ENCODE measurements around the gene HMOX2. TPM values are rescaled to one million over a fixed set of nuclear protein-coding genes. Genes with fewer than 3 reads are reported as not detected.

Gene HMOX2
- total RNA-seq, 1 experiment from 2014 or later, result 36.7 TPM

DNA sequence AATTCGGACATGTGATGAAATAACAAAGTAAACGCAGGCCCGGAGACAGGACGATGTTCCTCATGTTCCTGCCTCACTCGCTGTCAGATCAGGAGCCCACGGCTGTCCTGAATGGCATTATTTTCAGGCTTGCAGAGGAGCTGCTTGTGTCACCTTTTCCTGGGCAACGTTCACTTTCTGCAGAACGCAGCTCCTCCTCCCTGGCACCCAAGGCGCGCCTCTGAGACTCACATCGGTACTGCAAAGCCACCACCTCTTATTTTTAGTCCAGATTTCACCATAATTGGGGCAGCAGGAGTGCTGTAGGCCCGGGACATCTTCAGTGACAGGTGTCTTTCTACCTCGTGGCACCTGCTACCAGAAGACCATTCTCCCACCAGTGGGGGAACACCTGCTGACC is 71.9 kb downstream of the HMOX2 start:
- no peak for DNase-seq
- Histone ChIP-seq H3K27me3 (replicated peaks; ENCODE audit: control insufficient read depth, insufficient read depth, low read length) (no peaks in the 10 kb centered on the region), H3K36me3 (ENCODE audit: control insufficient read depth, insufficient read depth, low read length) (no peaks in the 10 kb centered on the region), H3K9me3 (no peaks in the 10 kb centered on the region), H3K4me1 (no peaks in the 10 kb centered on the region), H3K4me3 (ENCODE audit: low read depth, low read length) (no peak overlapping the region)
- POLR2A ChIA-PET, result interaction anchor here (1.0 kb wide), 1 partner anchor 9 kb away, joined by 6 read pairs; the partner anchor contains the start of gene CDIP1
- H3K27me3 Mint-ChIP-seq (ENCODE audit: insufficient read depth, unreplicated experiment), result peaks cover 2% of the 10 kb centered on the region
- intact Hi-C loops (cut with micrococcal nuclease; ENCODE audit: unreplicated experiment), result loop anchor here (1.0 to 2.0 kb wide), 3 partner anchors 30 to 41 kb away; no protein-coding TSS in a partner anchor
- no peak overlapping the region for H3K27ac Mint-ChIP-seq (ENCODE audit: unreplicated experiment)
- BruUV-seq (replicated peaks), result no TSS peak
- no peaks in the 10 kb centered on the region for H3K9me3 Mint-ChIP-seq (ENCODE audit: unreplicated experiment)
- CTCF ChIA-PET, result interaction anchor here (0.5 to 2.2 kb wide), 17 partner anchors 9 to 145 kb away, joined by 3 to 11 read pairs (median 4); partner anchors contain the start of genes CDIP1 and MGRN1
- no peak overlapping the region for H3K4me3 Mint-ChIP-seq (ENCODE audit: unreplicated experiment)
- TF ChIP-seq, protein P1, sequence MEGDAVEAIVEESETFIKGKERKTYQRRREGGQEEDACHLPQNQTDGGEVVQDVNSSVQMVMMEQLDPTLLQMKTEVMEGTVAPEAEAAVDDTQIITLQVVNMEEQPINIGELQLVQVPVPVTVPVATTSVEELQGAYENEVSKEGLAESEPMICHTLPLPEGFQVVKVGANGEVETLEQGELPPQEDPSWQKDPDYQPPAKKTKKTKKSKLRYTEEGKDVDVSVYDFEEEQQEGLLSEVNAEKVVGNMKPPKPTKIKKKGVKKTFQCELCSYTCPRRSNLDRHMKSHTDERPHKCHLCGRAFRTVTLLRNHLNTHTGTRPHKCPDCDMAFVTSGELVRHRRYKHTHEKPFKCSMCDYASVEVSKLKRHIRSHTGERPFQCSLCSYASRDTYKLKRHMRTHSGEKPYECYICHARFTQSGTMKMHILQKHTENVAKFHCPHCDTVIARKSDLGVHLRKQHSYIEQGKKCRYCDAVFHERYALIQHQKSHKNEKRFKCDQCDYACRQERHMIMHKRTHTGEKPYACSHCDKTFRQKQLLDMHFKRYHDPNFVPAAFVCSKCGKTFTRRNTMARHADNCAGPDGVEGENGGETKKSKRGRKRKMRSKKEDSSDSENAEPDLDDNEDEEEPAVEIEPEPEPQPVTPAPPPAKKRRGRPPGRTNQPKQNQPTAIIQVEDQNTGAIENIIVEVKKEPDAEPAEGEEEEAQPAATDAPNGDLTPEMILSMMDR (IDR thresholded peaks at IDR 0.05; ENCODE audit: insufficient read depth in 1 of 2, low read depth in 1 of 2, low read length in 1 of 2, severe bottlenecking in 1 of 2, unreplicated experiment in 1 of 2), result no peak
- H3K4me1 Mint-ChIP-seq (ENCODE audit: low read depth, unreplicated experiment), result no peaks in the 10 kb centered on the region
- no peaks in the 10 kb centered on the region for H3K36me3 Mint-ChIP-seq (ENCODE audit: insufficient read depth, unreplicated experiment)

GRCh38 chr16:4550591-4550990 is 74.4 kb downstream of the HMOX2 start:
- Histone ChIP-seq H3K27me3 (replicated peaks; ENCODE audit: control insufficient read depth, insufficient read depth, low read length) (no peaks in the 10 kb centered on the region), H3K4me3 (ENCODE audit: low read depth, low read length) (no peak overlapping the region), H3K36me3 (ENCODE audit: control insufficient read depth, insufficient read depth, low read length) (no peaks in the 10 kb centered on the region), H3K9me3 (no peaks in the 10 kb centered on the region), H3K4me1 (no peaks in the 10 kb centered on the region)
- POLR2A ChIA-PET, result no interaction called here
- TF ChIP-seq, protein P1 (IDR thresholded peaks at IDR 0.05; ENCODE audit: insufficient read depth in 1 of 2, low read depth in 1 of 2, low read length in 1 of 2, severe bottlenecking in 1 of 2, unreplicated experiment in 1 of 2), result no peak
- Mint-ChIP-seq H3K4me1 (ENCODE audit: low read depth, unreplicated experiment) (no peaks in the 10 kb centered on the region), H3K4me3 (ENCODE audit: unreplicated experiment) (no peak overlapping the region), H3K27me3 (ENCODE audit: insufficient read depth, unreplicated experiment) (peaks cover 2% of the 10 kb centered on the region), H3K27ac (ENCODE audit: unreplicated experiment) (no peak overlapping the region), H3K9me3 (ENCODE audit: unreplicated experiment) (no peaks in the 10 kb centered on the region), H3K36me3 (ENCODE audit: insufficient read depth, unreplicated experiment) (no peaks in the 10 kb centered on the region)
- BruUV-seq (replicated peaks), result no TSS peak
- intact Hi-C loops (cut with micrococcal nuclease; ENCODE audit: unreplicated experiment), result no loop called here
- CTCF ChIA-PET, result interaction anchor here (0.7 to 1.5 kb wide), 3 partner anchors 12 to 49 kb away, joined by 3 to 4 read pairs (median 4); no protein-coding TSS in a partner anchor
- DNase-seq, result no peak

DNA sequence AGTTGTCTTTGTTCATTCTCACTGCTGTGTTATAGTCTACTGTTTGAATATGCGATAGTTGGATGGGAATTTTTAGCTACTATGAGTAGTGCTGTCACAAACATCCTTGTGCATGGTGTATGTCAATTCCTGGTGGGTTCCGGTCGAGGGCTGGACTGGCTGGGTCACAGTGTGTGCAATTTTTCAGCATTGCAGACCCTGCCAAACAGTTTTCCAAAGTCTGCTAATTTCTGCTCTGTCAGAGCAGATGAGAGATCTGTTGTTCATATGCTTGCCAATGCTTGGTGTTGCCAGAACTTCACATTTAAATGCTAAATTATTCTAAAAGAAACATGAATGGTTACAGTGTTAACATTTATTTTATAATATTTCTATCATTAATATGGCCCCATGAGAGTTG is 76.3 kb downstream of the HMOX2 start:
- H3K4me1 Mint-ChIP-seq (ENCODE audit: low read depth, unreplicated experiment), result no peaks in the 10 kb centered on the region
- no peak overlapping the region for H3K4me3 ChIP-seq (ENCODE audit: low read depth, low read length)
- no peaks in the 10 kb centered on the region for H3K4me1 ChIP-seq
- intact Hi-C loops (cut with micrococcal nuclease; ENCODE audit: unreplicated experiment), result no loop called here
- peaks cover 2% of the 10 kb centered on the region for H3K27me3 Mint-ChIP-seq (ENCODE audit: insufficient read depth, unreplicated experiment)
- no peaks in the 10 kb centered on the region for H3K27me3 ChIP-seq (replicated peaks; ENCODE audit: control insufficient read depth, insufficient read depth, low read length)
- no peak overlapping the region for H3K27ac Mint-ChIP-seq (ENCODE audit: unreplicated experiment)
- POLR2A ChIA-PET, result no interaction called here
- no peaks in the 10 kb centered on the region for H3K36me3 Mint-ChIP-seq (ENCODE audit: insufficient read depth, unreplicated experiment)
- CTCF ChIA-PET, result no interaction called here
- H3K9me3 Mint-ChIP-seq (ENCODE audit: unreplicated experiment), result no peaks in the 10 kb centered on the region
- no peaks in the 10 kb centered on the region for H3K36me3 ChIP-seq (ENCODE audit: control insufficient read depth, insufficient read depth, low read length)
- TF ChIP-seq, protein P1 (IDR thresholded peaks at IDR 0.05; ENCODE audit: insufficient read depth in 1 of 2, low read depth in 1 of 2, low read length in 1 of 2, severe bottlenecking in 1 of 2, unreplicated experiment in 1 of 2), result no peak
- BruUV-seq (replicated peaks), result no TSS peak
- H3K9me3 ChIP-seq, result no peaks in the 10 kb centered on the region
- no peak for DNase-seq
- H3K4me3 Mint-ChIP-seq (ENCODE audit: unreplicated experiment), result no peak overlapping the region

Data from Caco-2 (cell line).